Measurements from ENCODE around the gene CDH6.

The CDH6 gene

GRCh38 chr5:31182136-31182535 lies 11.3 kb upstream of the CDH6 start:
- H3K4me3 ChIP-seq (ENCODE audit: control insufficient read depth, low read depth, low read length), result no peak overlapping the region
- DNase-seq (ENCODE audit: low read depth), result no peak
- TF ChIP-seq, protein P1, sequence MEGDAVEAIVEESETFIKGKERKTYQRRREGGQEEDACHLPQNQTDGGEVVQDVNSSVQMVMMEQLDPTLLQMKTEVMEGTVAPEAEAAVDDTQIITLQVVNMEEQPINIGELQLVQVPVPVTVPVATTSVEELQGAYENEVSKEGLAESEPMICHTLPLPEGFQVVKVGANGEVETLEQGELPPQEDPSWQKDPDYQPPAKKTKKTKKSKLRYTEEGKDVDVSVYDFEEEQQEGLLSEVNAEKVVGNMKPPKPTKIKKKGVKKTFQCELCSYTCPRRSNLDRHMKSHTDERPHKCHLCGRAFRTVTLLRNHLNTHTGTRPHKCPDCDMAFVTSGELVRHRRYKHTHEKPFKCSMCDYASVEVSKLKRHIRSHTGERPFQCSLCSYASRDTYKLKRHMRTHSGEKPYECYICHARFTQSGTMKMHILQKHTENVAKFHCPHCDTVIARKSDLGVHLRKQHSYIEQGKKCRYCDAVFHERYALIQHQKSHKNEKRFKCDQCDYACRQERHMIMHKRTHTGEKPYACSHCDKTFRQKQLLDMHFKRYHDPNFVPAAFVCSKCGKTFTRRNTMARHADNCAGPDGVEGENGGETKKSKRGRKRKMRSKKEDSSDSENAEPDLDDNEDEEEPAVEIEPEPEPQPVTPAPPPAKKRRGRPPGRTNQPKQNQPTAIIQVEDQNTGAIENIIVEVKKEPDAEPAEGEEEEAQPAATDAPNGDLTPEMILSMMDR (IDR thresholded peaks at IDR 0.05; ENCODE audit: control insufficient read depth, insufficient read depth, low read depth, low read length, missing control alignments), result no peak

DNA sequence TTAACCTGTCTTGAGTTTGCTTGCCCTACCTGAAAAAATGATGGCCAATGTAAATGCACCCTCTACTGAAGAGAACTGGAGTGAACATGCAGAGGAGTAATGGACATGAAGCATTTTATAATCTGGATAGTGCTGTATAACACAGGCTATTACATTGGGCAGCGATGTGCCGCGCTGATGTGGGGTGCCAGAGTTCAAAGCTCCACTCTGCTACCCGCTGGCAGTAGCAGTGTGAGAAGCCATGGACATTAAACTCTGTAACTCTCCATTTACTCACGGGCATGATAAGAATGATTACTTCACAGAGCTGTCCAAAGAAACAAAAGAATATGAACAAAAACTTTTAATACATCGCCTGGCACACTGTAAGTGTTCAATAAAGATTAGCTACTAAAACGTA lies 7.5 kb upstream of the CDH6 start:
- TF ChIP-seq, protein P1 (IDR thresholded peaks at IDR 0.05; ENCODE audit: control insufficient read depth, insufficient read depth, low read depth, low read length, missing control alignments), result no peak
- H3K4me3 ChIP-seq (ENCODE audit: control insufficient read depth, low read depth, low read length), result no peak overlapping the region
- no peak for DNase-seq (ENCODE audit: low read depth)

- H3K4me3 ChIP-seq (ENCODE audit: control insufficient read depth, low read depth, low read length), result no peak overlapping the region
- DNase-seq (ENCODE audit: low read depth), result no peak
- TF ChIP-seq, protein P1 (IDR thresholded peaks at IDR 0.05; ENCODE audit: control insufficient read depth, insufficient read depth, low read depth, low read length, missing control alignments), result peak; percentile 75
Measured at GRCh38 chr5:31186672-31187267, 6.7 kb upstream of the CDH6 start.

DNA sequence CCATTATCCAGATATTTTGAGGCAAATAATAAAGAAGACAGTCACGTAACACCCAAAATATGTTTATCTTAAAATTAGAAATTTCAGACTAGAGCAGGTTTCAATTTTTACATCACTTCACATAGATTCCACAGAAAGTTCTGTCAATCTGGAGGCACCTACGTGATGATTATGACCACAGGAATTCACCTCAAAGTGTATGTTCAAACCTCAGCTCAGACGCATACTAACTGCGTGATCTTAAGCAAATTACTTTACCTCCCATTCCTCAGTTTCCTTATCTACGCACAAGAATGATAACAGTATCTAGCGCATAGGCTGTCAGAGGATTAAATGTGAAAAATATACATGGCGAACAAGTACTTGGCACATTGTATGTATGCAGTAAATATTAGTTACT lies 5.9 kb upstream of the CDH6 start:
- DNase-seq (ENCODE audit: low read depth), result no peak
- TF ChIP-seq, protein P1 (IDR thresholded peaks at IDR 0.05; ENCODE audit: control insufficient read depth, insufficient read depth, low read depth, low read length, missing control alignments), result no peak

GRCh38 chr5:31192442-31192841 lies 1.0 kb upstream of the CDH6 start:
- H3K4me3 ChIP-seq (ENCODE audit: control insufficient read depth, low read depth, low read length), result no peak overlapping the region
- TF ChIP-seq, protein P1 (IDR thresholded peaks at IDR 0.05; ENCODE audit: control insufficient read depth, insufficient read depth, low read depth, low read length, missing control alignments), result no peak
- DNase-seq (ENCODE audit: low read depth), result no peak

More for the DNA sequence above, 5.9 kb upstream of the CDH6 start:
- no peak overlapping the region for H3K4me3 ChIP-seq (ENCODE audit: control insufficient read depth, low read depth, low read length)

DNA sequence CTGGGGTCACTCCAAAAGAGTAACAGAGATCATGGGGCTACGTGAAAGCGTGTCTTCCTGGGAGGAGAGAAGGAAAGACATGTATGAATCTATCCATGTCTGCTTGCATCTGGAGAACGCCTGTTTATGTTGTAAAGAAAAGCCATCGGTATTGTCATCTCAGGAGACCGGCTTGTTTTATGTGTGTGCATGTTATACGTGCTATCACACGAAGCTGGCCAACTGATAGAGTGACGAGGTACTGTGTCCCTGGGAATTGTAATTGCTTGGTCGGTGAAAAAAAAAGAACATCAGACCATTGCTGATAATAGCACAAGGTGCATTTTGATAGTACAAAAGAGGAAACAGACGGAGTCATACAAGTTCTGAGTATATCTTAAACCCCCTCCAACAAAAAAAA lies 370 bp upstream of the CDH6 start:
- DNase-seq (ENCODE audit: low read depth), result no peak
- TF ChIP-seq, protein P1 (IDR thresholded peaks at IDR 0.05; ENCODE audit: control insufficient read depth, insufficient read depth, low read depth, low read length, missing control alignments), result no peak
- peak overlapping the region; percentile 47; the same call in 1 of the 2 replicates for H3K4me3 ChIP-seq (ENCODE audit: control insufficient read depth, low read depth, low read length)

- no peak for DNase-seq (ENCODE audit: low read depth)
- TF ChIP-seq, protein P1 (IDR thresholded peaks at IDR 0.05; ENCODE audit: control insufficient read depth, insufficient read depth, low read depth, low read length, missing control alignments), result no peak
- peak overlapping the region; percentile 47 for H3K4me3 ChIP-seq (ENCODE audit: control insufficient read depth, low read depth, low read length)
Measured at GRCh38 chr5:31194468-31194813, 955 bp downstream of the CDH6 start.

Measured in AG09309 (cell line).